Caco-2 (cell line): ENCODE data around the gene POLDIP2. TPM values are rescaled to one million over a fixed set of nuclear protein-coding genes. Genes with fewer than 3 reads are reported as not detected.
A peak's percentile ranks its signal among the peaks of the same experiment; 100 is the strongest.

Source experiments
- BruUV-seq: library from RNA; stranded (reverse); fragments of 400-500 nt; replicated peaks from 2 replicates; lab custom pipeline; 2021; lab: Mats Ljungman, UMichigan
- CTCF ChIA-PET: fragments of 300-600 bp; sonication (Branson Sonifier 250); formaldehyde crosslinking; loops from one replicate; lab custom pipeline; 2022; ENCODE audit warnings: antibody characterized with exemption; lab: Charles Lee
- POLR2A ChIA-PET: fragments of 300-600 bp; sonication (Branson Sonifier 250); formaldehyde crosslinking; loops from one replicate; lab custom pipeline; 2022; ENCODE audit warnings: antibody characterized with exemption; lab: Charles Lee
- DNase-seq, 2 experiments: peaks; one replicate each; pipeline versions ENCODE4 v3.0.0 to v3.0.0-alpha.2; 2020 to 2022
- H3K27me3 ChIP-seq: replicated peaks from 2 replicates; pipeline ENCODE4 v1.6.0; 2011; ENCODE audit warnings: low read length; ENCODE audit not compliant: control insufficient read depth, insufficient read depth
- H3K36me3 ChIP-seq: 2 replicates; pipeline ENCODE4 v1.5.1; 2011; ENCODE audit warnings: low read length; ENCODE audit not compliant: control insufficient read depth, insufficient read depth
- H3K4me1 ChIP-seq: fragments of 250-450 bp; sonication (Bioruptor Pico); 2 replicates; pipeline ENCODE4 v1.5.1; 2020; ENCODE audit warnings: mild to moderate bottlenecking
- H3K4me3 ChIP-seq: 2 replicates; pipeline ENCODE4 v1.5.1; 2011; ENCODE audit warnings: low read depth, mild to moderate bottlenecking, control low read depth, low read length
- H3K9me3 ChIP-seq: fragments of 250-450 bp; sonication (Bioruptor Pico); 2 replicates; pipeline ENCODE4 v1.5.1; 2020; ENCODE audit warnings: mild to moderate bottlenecking, moderate library complexity
- H3K27ac Mint-ChIP-seq: one replicate; pipeline ENCODE4 v1.8.0; 2022; ENCODE audit warnings: mixed read lengths; ENCODE audit not compliant: unreplicated experiment
- H3K27me3 Mint-ChIP-seq: one replicate; pipeline ENCODE4 v1.8.0; 2022; ENCODE audit warnings: mixed read lengths; ENCODE audit not compliant: insufficient read depth, unreplicated experiment
- H3K36me3 Mint-ChIP-seq: one replicate; pipeline ENCODE4 v1.8.0; 2022; ENCODE audit warnings: mild to moderate bottlenecking, mixed read lengths; ENCODE audit not compliant: insufficient read depth, unreplicated experiment
- H3K4me1 Mint-ChIP-seq: one replicate; pipeline ENCODE4 v1.8.0; 2022; ENCODE audit warnings: low read depth, mixed read lengths; ENCODE audit not compliant: unreplicated experiment
- H3K4me3 Mint-ChIP-seq: one replicate; pipeline ENCODE4 v1.8.0; 2022; ENCODE audit warnings: mild to moderate bottlenecking, moderate library complexity, mixed read lengths; ENCODE audit not compliant: unreplicated experiment
- H3K9me3 Mint-ChIP-seq: one replicate; pipeline ENCODE4 v1.8.0; 2022; ENCODE audit warnings: mixed read lengths; ENCODE audit not compliant: unreplicated experiment
- intact Hi-C: fragments of 100-400 bp; cut with micrococcal nuclease; formaldehyde crosslinking; loops from one replicate; pipeline ENCODE4 v1.10.0; 2022; ENCODE audit not compliant: unreplicated experiment
- total RNA-seq: library from RNA; stranded (reverse); gene quantifications from 2 replicates; pipeline ENCODE4 v1.2.3, GENCODE V29; 2022
- TF ChIP-seq, protein P1 (sequence below), 2 experiments: fragments of 200-600 bp in 1 of 2; IDR thresholded peaks; 1 replicate in 1 of 2; 2 replicates in 1 of 2; pipeline versions ENCODE4 v1.5.1 to v1.8.0; 2011 to 2022; ENCODE audit warnings: antibody characterized with exemption in 1 of 2, control low read depth in 1 of 2, inconsistent platforms in 1 of 2, low read depth in 1 of 2, low read length in 1 of 2, mild to moderate bottlenecking in 1 of 2, moderate library complexity in 1 of 2; ENCODE audit not compliant: insufficient read depth in 1 of 2, severe bottlenecking in 1 of 2, unreplicated experiment in 1 of 2

POLDIP2 gene
- total RNA-seq, 1 experiment from 2014 or later, result 257 TPM

DNA sequence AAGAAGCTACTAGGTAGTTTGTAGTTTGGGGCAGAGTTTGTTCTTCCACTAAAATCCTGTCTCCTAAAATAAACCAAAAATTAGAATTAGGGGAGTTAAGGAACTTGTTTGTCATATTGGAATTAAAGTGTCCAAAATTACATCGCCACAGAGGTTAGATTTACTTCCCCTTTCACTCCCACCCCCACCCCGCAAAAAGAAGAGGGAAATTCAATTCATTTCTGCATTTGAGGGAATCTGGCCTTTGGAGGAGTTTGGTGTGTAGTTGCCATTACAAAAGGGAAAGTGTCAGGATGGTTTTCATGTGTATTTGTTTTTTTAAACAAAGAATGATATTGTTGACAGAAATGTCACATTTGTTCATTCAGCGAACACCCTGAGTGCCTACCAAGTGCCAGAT is 32.5 kb downstream of the POLDIP2 start:
- no peaks in the 10 kb centered on the region for H3K9me3 Mint-ChIP-seq
- H3K27me3 Mint-ChIP-seq, result no peaks in the 10 kb centered on the region
- POLR2A ChIA-PET, result interaction anchor here (2.8 kb wide), 1 partner anchor 11 kb away, joined by 17 read pairs; the partner anchor contains the start of genes IFT20 and TNFAIP1
- H3K4me3 Mint-ChIP-seq, result no peak overlapping the region
- no TSS peak for BruUV-seq
- Histone ChIP-seq H3K27me3 (no peaks in the 10 kb centered on the region), H3K36me3 (peaks cover 17% of the 10 kb centered on the region), H3K4me1 (peaks cover 65% of the 10 kb centered on the region), H3K4me3 (no peak overlapping the region), H3K9me3 (no peaks in the 10 kb centered on the region)
- TF ChIP-seq, protein P1, sequence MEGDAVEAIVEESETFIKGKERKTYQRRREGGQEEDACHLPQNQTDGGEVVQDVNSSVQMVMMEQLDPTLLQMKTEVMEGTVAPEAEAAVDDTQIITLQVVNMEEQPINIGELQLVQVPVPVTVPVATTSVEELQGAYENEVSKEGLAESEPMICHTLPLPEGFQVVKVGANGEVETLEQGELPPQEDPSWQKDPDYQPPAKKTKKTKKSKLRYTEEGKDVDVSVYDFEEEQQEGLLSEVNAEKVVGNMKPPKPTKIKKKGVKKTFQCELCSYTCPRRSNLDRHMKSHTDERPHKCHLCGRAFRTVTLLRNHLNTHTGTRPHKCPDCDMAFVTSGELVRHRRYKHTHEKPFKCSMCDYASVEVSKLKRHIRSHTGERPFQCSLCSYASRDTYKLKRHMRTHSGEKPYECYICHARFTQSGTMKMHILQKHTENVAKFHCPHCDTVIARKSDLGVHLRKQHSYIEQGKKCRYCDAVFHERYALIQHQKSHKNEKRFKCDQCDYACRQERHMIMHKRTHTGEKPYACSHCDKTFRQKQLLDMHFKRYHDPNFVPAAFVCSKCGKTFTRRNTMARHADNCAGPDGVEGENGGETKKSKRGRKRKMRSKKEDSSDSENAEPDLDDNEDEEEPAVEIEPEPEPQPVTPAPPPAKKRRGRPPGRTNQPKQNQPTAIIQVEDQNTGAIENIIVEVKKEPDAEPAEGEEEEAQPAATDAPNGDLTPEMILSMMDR (IDR thresholded peaks at IDR 0.05; ENCODE audit: insufficient read depth in 1 of 2, low read depth in 1 of 2, low read length in 1 of 2, severe bottlenecking in 1 of 2, unreplicated experiment in 1 of 2), result no peak
- peaks cover 70% of the 10 kb centered on the region for H3K36me3 Mint-ChIP-seq
- peaks cover 73% of the 10 kb centered on the region for H3K4me1 Mint-ChIP-seq
- H3K27ac Mint-ChIP-seq, result peak overlapping the region; percentile 48
- CTCF ChIA-PET, result interaction anchor here (1.4 kb wide), 1 partner anchor 73 kb away, joined by 3 read pairs; no protein-coding TSS in a partner anchor
- DNase-seq, result no peak
- intact Hi-C loops, result loop anchor here (10.0 kb wide), 1 partner anchor 230 kb away; no protein-coding TSS in a partner anchor

DNA sequence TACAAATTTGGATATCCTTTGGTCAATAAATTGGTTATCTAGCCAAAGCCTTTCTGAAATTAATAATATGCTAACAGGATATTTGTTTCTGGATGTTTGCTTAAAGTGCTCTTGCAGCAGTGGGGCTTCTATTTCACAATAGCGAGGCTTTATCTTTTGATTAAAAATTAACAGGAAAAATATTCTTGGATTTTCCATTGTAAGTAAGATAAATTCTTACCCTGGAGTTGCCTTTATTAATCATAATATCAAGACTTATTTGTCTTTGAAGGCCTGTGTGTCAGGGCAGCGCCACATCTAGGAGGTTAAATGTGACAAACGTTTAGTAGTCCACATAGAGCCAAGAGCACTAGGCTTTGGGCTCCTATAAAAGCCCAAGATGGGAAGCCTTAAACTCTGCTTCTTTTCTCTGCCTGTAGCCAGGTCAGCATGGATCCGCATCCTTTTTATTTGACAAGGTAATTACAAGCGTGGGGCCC is 33.0 kb downstream of the POLDIP2 start:
- H3K27me3 ChIP-seq, result no peaks in the 10 kb centered on the region
- ChIA-PET CTCF (interaction anchor here (1.4 kb wide), 1 partner anchor 73 kb away, joined by 3 read pairs; no protein-coding TSS in a partner anchor), POLR2A (interaction anchor here (2.8 kb wide), 1 partner anchor 11 kb away, joined by 17 read pairs; the partner anchor contains the start of genes IFT20 and TNFAIP1)
- intact Hi-C loops, result loop anchor here (10.0 kb wide), 1 partner anchor 230 kb away; no protein-coding TSS in a partner anchor
- Mint-ChIP-seq H3K4me3 (no peak overlapping the region), H3K27me3 (no peaks in the 10 kb centered on the region), H3K27ac (peak overlapping the region; percentile 48), H3K4me1 (peaks cover 73% of the 10 kb centered on the region), H3K9me3 (no peaks in the 10 kb centered on the region), H3K36me3 (peaks cover 69% of the 10 kb centered on the region)
- H3K4me3 ChIP-seq, result no peak overlapping the region
- no TSS peak for BruUV-seq
- peaks cover 15% of the 10 kb centered on the region for H3K36me3 ChIP-seq
- no peaks in the 10 kb centered on the region for H3K9me3 ChIP-seq
- no peak for DNase-seq
- TF ChIP-seq, protein P1 (IDR thresholded peaks at IDR 0.05; ENCODE audit: insufficient read depth in 1 of 2, low read depth in 1 of 2, low read length in 1 of 2, severe bottlenecking in 1 of 2, unreplicated experiment in 1 of 2), result no peak
- peaks cover 65% of the 10 kb centered on the region for H3K4me1 ChIP-seq

DNA sequence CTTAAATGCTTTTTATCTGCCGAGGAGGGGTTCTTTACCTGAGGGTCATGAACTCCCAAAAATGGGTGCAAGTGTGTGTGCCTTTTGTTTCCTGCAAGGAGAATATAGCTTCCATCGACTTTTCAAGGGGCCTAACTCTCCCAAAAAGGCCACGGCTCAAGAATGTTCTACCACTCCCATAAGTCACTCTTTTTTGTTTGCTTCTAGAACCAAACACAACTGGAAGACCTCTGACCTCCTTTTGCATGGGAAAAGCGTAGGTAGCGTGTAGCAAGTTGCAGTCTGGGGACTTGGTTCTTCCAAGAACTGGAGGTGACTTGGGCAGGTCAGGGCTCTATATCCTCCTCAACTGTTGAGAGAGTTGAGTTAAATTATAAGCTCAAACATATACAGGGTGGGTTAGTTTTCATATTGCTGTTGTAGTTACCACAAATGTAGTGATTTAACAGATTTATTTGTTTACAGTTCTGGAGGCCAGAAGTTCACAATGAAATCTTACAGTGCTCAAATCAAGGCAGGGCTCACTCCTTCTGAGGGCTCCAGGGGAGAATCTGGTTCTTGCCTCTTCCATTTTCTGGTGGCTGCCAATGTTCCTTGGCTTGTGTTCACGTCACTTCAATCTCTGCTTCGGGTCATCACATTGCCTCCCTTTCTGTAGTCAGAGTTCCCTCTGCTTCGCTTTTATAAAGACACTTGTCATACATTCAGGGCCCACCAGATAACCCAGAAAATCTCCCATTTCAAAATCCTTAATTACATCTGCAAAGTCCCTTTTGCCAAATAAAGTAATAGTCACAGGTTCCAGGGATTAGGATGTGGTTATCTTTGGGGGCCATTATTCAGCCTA is 36.9 kb downstream of the POLDIP2 start:
- Mint-ChIP-seq H3K27me3 (no peaks in the 10 kb centered on the region), H3K36me3 (peaks cover 38% of the 10 kb centered on the region), H3K4me3 (peak overlapping the region; percentile 76), H3K27ac (peak overlapping the region; percentile 43), H3K4me1 (peaks cover 61% of the 10 kb centered on the region), H3K9me3 (no peaks in the 10 kb centered on the region)
- BruUV-seq, result no TSS peak
- no peak for DNase-seq
- H3K4me3 ChIP-seq, result peak overlapping the region; percentile 67
- CTCF ChIA-PET, result interaction anchor here (0.6 to 3.5 kb wide), 5 partner anchors 11 to 90 kb away, joined by 3 to 34 read pairs (median 8); partner anchors contain the start of genes IFT20 and TNFAIP1
- H3K4me1 ChIP-seq, result peaks cover 35% of the 10 kb centered on the region
- intact Hi-C loops, result loop anchor here (1.0 to 10.0 kb wide), 2 partner anchors 15 to 226 kb away; partner anchors contain the start of genes IFT20 and TNFAIP1
- POLR2A ChIA-PET, result interaction anchor here (4.6 kb wide), 1 partner anchor 15 kb away, joined by 75 read pairs; the partner anchor contains the start of genes IFT20 and TNFAIP1
- TF ChIP-seq, protein P1 (IDR thresholded peaks at IDR 0.05; ENCODE audit: insufficient read depth in 1 of 2, low read depth in 1 of 2, low read length in 1 of 2, severe bottlenecking in 1 of 2, unreplicated experiment in 1 of 2), result no peak
- no peaks in the 10 kb centered on the region for H3K9me3 ChIP-seq
- H3K27me3 ChIP-seq, result no peaks in the 10 kb centered on the region
- peaks cover 1% of the 10 kb centered on the region for H3K36me3 ChIP-seq
